ENCODE data around the gene SEPSECS.

SEPSECS gene

DNA sequence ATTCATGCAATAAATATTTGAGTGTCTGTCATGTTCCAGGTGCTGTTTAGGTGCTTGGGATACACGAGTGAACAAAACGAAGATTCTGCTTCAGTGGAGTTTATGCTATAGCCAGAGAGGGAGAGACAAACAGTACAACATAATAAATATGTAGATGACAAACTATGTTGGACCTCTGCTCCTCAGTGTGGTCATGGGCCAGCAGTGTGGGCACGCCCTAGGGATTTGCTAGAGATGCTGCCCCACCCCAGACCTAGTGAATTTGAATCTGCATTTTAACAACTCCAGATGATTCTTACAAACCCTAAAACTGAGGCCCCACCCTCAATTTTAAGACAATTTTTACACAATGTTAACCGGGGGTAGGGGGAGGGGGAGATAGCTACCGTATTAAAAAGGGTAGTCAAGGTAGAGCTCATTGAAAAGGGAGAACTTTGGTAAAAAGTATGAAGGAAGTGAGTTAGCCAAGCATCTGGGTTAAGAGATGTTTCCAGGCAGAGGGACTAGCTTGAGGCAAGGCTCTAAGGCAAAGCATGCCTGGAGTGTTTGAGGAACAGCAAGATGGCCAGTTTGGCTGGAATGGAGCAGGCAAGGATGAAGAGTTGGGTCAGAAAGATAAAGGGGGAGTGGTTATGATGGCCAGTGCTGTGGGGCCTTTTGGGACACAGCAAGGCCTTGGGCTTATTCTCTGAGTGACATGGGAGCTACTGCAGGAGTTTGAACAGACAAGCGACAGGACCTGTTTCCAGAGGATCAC lies 42.4 kb downstream of the SEPSECS start:
- TF ChIP-seq, protein P1, sequence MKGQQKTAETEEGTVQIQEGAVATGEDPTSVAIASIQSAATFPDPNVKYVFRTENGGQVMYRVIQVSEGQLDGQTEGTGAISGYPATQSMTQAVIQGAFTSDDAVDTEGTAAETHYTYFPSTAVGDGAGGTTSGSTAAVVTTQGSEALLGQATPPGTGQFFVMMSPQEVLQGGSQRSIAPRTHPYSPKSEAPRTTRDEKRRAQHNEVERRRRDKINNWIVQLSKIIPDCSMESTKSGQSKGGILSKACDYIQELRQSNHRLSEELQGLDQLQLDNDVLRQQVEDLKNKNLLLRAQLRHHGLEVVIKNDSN (IDR thresholded peaks at IDR 0.05): no peak
- TF ChIP-seq YY1 (IDR thresholded peaks at IDR 0.05; ENCODE audit: low read depth) (no peak), RAD21 (IDR thresholded peaks at IDR 0.05; ENCODE audit: low read depth) (no peak), EP300 (IDR thresholded peaks at IDR 0.05; ENCODE audit: borderline replicate concordance) (no peak), TCF12 (IDR thresholded peaks at IDR 0.05; ENCODE audit: low read depth) (no peak), TEAD4 (IDR thresholded peaks at IDR 0.05) (no peak), ZBTB7A (IDR thresholded peaks at IDR 0.05; ENCODE audit: low read depth) (no peak)
- TF ChIP-seq, protein P2, sequence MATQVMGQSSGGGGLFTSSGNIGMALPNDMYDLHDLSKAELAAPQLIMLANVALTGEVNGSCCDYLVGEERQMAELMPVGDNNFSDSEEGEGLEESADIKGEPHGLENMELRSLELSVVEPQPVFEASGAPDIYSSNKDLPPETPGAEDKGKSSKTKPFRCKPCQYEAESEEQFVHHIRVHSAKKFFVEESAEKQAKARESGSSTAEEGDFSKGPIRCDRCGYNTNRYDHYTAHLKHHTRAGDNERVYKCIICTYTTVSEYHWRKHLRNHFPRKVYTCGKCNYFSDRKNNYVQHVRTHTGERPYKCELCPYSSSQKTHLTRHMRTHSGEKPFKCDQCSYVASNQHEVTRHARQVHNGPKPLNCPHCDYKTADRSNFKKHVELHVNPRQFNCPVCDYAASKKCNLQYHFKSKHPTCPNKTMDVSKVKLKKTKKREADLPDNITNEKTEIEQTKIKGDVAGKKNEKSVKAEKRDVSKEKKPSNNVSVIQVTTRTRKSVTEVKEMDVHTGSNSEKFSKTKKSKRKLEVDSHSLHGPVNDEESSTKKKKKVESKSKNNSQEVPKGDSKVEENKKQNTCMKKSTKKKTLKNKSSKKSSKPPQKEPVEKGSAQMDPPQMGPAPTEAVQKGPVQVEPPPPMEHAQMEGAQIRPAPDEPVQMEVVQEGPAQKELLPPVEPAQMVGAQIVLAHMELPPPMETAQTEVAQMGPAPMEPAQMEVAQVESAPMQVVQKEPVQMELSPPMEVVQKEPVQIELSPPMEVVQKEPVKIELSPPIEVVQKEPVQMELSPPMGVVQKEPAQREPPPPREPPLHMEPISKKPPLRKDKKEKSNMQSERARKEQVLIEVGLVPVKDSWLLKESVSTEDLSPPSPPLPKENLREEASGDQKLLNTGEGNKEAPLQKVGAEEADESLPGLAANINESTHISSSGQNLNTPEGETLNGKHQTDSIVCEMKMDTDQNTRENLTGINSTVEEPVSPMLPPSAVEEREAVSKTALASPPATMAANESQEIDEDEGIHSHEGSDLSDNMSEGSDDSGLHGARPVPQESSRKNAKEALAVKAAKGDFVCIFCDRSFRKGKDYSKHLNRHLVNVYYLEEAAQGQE (IDR thresholded peaks at IDR 0.05; ENCODE audit: low read depth): no peak
- TF ChIP-seq, protein P3, sequence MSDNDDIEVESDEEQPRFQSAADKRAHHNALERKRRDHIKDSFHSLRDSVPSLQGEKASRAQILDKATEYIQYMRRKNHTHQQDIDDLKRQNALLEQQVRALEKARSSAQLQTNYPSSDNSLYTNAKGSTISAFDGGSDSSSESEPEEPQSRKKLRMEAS (IDR thresholded peaks at IDR 0.05): no peak

DNA sequence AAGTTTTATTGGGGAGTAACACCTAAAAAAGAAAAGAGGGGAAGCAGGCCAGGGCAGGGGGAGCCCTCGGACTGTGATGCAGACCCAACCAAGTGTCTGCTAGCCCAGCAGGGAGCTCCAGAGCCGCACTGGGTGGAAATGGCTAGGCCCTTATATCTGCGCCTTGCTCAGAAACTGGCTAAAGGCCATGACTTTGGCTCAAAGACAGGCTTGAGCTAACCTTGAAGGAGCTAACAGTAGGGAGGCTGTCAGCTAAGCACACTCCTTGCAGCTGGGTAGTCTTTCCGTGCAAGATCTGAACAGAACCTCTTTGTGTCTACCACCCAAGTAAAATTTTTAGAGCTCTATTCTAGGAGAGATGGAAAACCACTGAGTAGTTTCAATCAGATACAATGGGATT lies 43.0 kb downstream of the SEPSECS start:
- TF ChIP-seq NFIC (IDR thresholded peaks at IDR 0.05) (no peak), TCF12 (IDR thresholded peaks at IDR 0.05; ENCODE audit: low read depth) (no peak), TAF1 (IDR thresholded peaks at IDR 0.05; ENCODE audit: low read depth) (no peak), YY1 (IDR thresholded peaks at IDR 0.05; ENCODE audit: low read depth) (no peak), CREB1 (IDR thresholded peaks at IDR 0.05; ENCODE audit: low read depth) (no peak), FOXM1 (IDR thresholded peaks at IDR 0.05; ENCODE audit: borderline replicate concordance, low read depth) (no peak), CEBPB (IDR thresholded peaks at IDR 0.05) (no peak)

DNA sequence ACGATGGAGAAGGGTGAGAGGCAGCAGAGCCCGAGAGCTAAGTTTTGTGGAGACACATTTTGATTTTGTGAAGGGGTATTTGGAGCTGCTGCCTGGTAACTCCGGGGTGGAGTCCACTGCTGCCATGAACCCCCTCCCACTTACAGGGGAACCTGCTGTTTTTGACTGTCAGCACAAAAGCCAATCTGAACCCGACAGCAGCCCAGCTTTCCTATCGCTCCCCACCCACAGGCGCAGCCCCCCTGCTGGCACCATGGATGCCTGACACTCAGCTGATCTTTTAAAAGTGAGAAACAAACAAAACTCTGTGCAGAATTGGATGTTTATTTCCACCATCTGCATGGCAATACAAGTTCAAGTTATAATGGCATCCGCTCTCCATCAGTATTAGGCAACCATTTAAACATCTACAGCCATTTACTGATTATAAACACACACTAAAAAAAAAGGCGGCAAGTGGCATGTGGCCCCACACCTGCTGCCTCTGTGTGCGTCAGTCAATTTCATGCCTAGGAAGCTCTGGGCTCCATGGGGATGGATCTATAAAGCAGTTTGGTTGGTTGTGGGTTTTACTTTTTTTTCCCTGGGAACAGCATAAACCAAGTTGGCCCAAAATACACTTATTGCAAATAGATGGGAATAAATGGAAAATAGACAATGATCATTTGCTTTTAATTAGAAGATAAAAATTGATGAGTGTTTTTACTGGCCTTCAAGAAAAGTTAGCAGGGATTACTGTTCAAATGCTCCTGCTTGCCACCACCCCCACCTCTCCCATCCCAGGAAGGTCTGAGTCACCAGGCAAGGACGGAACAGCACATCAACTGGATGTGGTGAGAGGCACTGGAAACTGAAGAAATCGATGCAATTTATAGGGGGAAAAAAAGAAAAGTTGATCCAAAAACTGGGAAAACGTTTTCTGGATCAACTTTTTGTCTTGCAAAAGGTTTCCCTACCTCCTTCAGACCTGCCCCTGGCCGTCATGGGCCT lies 46.0 kb downstream of the SEPSECS start:
- TF ChIP-seq CEBPB (IDR thresholded peaks at IDR 0.05) (no peak), CREB1 (IDR thresholded peaks at IDR 0.05; ENCODE audit: low read depth) (no peak), NFIC (IDR thresholded peaks at IDR 0.05) (no peak), TEAD4 (IDR thresholded peaks at IDR 0.05) (no peak), ZBTB7A (IDR thresholded peaks at IDR 0.05; ENCODE audit: low read depth) (no peak), EP300 (IDR thresholded peaks at IDR 0.05; ENCODE audit: borderline replicate concordance) (no peak), FOXM1 (IDR thresholded peaks at IDR 0.05; ENCODE audit: borderline replicate concordance, low read depth) (no peak), TCF12 (IDR thresholded peaks at IDR 0.05; ENCODE audit: low read depth) (no peak), RAD21 (IDR thresholded peaks at IDR 0.05; ENCODE audit: low read depth) (no peak)
- TF ChIP-seq, protein P1 (IDR thresholded peaks at IDR 0.05): no peak

DNA sequence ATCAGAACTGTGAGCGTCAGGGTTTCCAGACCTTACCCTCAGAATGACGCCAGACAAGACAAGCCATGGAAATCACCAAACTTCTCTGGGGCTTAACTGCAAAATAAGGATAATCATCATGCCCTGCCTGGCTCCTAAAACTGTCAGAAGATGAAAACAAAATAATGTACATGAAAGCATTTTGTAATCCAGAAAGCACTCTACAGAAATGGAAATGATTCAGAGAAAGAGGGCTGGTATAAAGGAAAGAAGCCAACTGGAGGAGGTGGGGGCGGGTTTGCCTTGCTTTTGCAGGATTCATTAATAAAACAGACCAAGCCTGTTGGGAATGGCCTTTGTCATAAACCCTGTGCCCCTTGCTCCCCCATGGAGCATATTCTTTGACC lies 47.3 kb downstream of the SEPSECS start:
- TF ChIP-seq, protein P1 (IDR thresholded peaks at IDR 0.05): no peak
- no peak for TF ChIP-seq TCF12 (IDR thresholded peaks at IDR 0.05; ENCODE audit: low read depth)
- TF ChIP-seq TAF1 (IDR thresholded peaks at IDR 0.05; ENCODE audit: low read depth): no peak
- TF ChIP-seq TEAD4 (IDR thresholded peaks at IDR 0.05): no peak
- TF ChIP-seq YY1 (IDR thresholded peaks at IDR 0.05; ENCODE audit: low read depth): no peak
- no peak for TF ChIP-seq FOXM1 (IDR thresholded peaks at IDR 0.05; ENCODE audit: borderline replicate concordance, low read depth)
- TF ChIP-seq EP300 (IDR thresholded peaks at IDR 0.05; ENCODE audit: borderline replicate concordance): no peak
- TF ChIP-seq CEBPB (IDR thresholded peaks at IDR 0.05): no peak
- TF ChIP-seq, protein P3 (IDR thresholded peaks at IDR 0.05): no peak
- TF ChIP-seq, protein P2 (IDR thresholded peaks at IDR 0.05; ENCODE audit: low read depth): no peak
- TF ChIP-seq EGR1 (IDR thresholded peaks at IDR 0.05): no peak
- TF ChIP-seq ZBTB7A (IDR thresholded peaks at IDR 0.05; ENCODE audit: low read depth): no peak
- TF ChIP-seq CREB1 (IDR thresholded peaks at IDR 0.05; ENCODE audit: low read depth): no peak
- no peak for TF ChIP-seq RAD21 (IDR thresholded peaks at IDR 0.05; ENCODE audit: low read depth)
- TF ChIP-seq NFIC (IDR thresholded peaks at IDR 0.05): no peak
